HL-60 (cell line): Measurements from ENCODE around the gene PPM1H.

Source experiments
- DNase-seq, 2 experiments: peaks; one replicate each; pipeline ENCODE4 v3.0.0-alpha.2; 2010 to 2020; ENCODE audit warnings: low read depth in 1 of 2, low spot score in 1 of 2
- H3K27ac ChIP-seq: fragments of 250-450 bp; sonication (Bioruptor Pico); replicated peaks from 2 replicates; pipeline ENCODE4 v1.5.1; 2020; ENCODE audit warnings: mild to moderate bottlenecking, moderate library complexity
- H3K27me3 ChIP-seq: fragments of 250-450 bp; sonication (Bioruptor Pico); 2 replicates; pipeline ENCODE4 v1.5.1; 2021; ENCODE audit warnings: mild to moderate bottlenecking, moderate library complexity; ENCODE audit not compliant: insufficient read depth, poor library complexity, severe bottlenecking
- H3K4me3 ChIP-seq: replicated peaks from 2 replicates; pipeline ENCODE4 v1.5.1; 2011; ENCODE audit warnings: mild to moderate bottlenecking, control low read depth, low read length; ENCODE audit not compliant: insufficient read depth
- CTCF ChIP-seq: IDR thresholded peaks from one replicate; pipeline ENCODE4 v1.5.1; 2011; ENCODE audit warnings: low read length, control low read depth, inconsistent platforms; ENCODE audit not compliant: insufficient read depth
- GABPA ChIP-seq: IDR thresholded peaks from 2 replicates; pipeline ENCODE4 v1.6.1; 2012; ENCODE audit warnings: low read depth
- POLR2AphosphoS5 ChIP-seq: IDR thresholded peaks from 2 replicates; pipeline ENCODE4 v1.6.1; 2012; ENCODE audit warnings: low read depth
- REST ChIP-seq: IDR thresholded peaks from 2 replicates; pipeline ENCODE4 v1.6.1; 2012; ENCODE audit warnings: low read depth; ENCODE audit not compliant: insufficient replicate concordance
- SPI1 ChIP-seq: IDR thresholded peaks from 2 replicates; pipeline ENCODE4 v1.6.1; 2012; ENCODE audit warnings: low read depth, mild to moderate bottlenecking, borderline replicate concordance

The PPM1H gene

GRCh38 chr12:62691309-62691708, 243.6 kb downstream of the PPM1H start:
- H3K27ac ChIP-seq, result no peak overlapping the region
- H3K27me3 ChIP-seq, result no peaks in the 10 kb centered on the region
- TF ChIP-seq POLR2AphosphoS5 (no peak), CTCF (no peak), SPI1 (no peak), REST (no peak), GABPA (no peak)
- no peak for DNase-seq
- no peak overlapping the region for H3K4me3 ChIP-seq

DNA sequence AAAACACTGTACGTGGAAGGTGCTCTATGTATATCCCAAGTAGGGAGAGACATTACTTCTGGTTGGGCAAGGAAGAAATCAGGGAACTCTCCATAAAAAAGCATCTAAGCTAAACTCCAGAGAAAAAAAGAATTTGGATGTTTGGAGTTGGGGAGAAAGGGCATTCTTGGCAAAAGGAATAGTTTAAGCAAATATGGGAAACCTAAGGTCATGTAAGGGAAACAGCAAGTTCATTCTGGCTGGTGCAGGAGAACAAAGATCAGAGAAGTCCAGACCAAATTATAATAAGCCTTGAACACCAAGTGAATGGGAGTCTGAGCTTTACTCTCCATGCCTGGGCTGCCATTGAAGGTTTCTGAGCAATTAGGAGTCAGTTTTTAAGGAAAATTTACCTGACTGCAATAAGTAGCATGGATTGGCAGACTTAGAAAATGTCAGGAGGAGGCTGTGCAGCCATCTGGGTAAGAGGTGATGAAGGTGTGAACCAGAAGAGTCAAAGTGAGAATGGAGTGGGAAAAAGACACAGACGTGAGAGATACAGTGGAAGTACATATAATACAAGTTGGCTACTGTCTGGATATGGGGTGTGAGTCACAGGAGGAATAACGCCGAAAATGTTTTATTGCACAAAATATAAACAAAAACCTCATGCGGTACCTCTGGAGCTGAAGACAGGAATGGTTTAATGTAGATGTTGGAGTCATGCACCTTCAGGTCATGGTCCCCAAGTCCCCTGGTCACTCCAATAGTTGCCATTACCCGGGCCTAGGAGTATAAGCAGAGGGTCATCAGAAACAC, 245.7 kb downstream of the PPM1H start:
- TF ChIP-seq SPI1 (no peak), REST (no peak), CTCF (no peak), POLR2AphosphoS5 (no peak), GABPA (no peak)
- H3K27ac ChIP-seq, result no peak overlapping the region
- DNase-seq, result no peak
- no peak overlapping the region for H3K4me3 ChIP-seq
- H3K27me3 ChIP-seq, result no peaks in the 10 kb centered on the region

DNA sequence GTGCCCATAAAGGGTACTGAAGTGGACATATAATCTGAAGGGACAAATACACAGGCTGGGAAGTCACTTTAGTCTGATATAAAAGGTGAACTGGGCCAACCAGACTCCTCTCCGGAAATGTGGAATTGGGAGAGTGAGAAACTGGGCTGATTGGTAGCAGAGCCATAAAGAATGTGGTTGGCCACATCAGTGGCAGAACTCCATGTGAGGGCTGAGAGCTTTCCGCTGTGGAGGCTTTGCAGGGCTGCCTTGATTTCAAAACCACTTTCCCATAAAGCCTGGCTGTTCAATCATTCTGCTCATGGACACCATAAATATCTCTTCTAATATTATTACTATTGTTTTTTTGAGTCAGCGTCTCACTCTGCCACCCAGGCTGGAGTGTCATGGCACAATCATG, 248.0 kb downstream of the PPM1H start:
- Histone ChIP-seq H3K4me3 (no peak overlapping the region), H3K27me3 (no peaks in the 10 kb centered on the region), H3K27ac (no peak overlapping the region)
- TF ChIP-seq POLR2AphosphoS5, result no peak
- TF ChIP-seq GABPA, result no peak
- TF ChIP-seq CTCF, result no peak
- no peak for TF ChIP-seq REST
- TF ChIP-seq SPI1, result no peak
- no peak for DNase-seq
